Measurements from ENCODE around the gene C5AR1. TPM values are rescaled to one million over a fixed set of nuclear protein-coding genes. Genes with fewer than 3 reads are reported as not detected.

C5AR1 gene
- total RNA-seq, 1 experiment from 2014 or later = 8.5 TPM

DNA sequence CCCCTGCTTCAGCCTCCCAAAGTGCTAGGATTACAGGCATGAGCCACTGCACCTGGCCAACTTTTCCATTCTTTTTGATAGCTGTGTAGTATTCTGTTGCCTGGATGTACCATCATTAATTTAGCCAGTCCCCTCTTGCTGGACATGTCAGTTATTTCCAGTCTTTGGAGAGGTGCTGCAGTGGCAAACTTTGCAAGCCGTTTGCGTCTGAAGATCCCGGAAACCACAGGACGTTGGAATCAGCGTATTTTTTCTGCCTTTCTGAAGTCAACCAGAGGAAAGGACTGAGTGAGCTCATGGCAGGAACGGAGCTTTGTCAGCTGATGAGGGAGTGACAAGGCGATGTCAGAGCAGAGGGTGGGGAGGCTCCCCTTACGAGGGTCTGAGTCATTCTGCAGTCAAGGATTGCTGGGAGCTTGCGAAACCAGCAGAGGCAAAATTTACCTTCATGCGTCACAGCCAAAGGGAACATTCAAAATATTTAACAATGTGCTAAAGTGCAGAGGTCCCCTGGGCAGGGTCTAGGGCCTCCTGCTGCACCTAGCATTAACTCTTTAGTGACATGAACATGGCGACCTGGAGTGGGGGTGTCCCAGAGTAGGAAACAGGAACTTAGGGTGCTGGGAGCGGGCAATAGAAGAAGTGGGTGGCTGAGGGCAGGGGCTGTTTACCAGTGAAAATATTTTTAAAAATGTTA is 5.6 kb downstream of the C5AR1 start:
- no peaks in the 10 kb centered on the region for H3K9me2 ChIP-seq (ENCODE audit: insufficient read depth)
- peak overlapping the region; percentile 40 for H3K4me2 ChIP-seq
- ChIA-PET CTCF (interaction anchor here (0.6 to 1.4 kb wide), 6 partner anchors 29 to 408 kb away, joined by 3 to 7 read pairs (median 4); partner anchors contain the start of gene DHX34), POLR2A (ENCODE audit: unreplicated experiment) (no interaction called here)
- no peak for TF ChIP-seq EZH2 (IDR thresholded peaks at IDR 0.05; ENCODE audit: low read depth)
- TF ChIP-seq, protein P1, sequence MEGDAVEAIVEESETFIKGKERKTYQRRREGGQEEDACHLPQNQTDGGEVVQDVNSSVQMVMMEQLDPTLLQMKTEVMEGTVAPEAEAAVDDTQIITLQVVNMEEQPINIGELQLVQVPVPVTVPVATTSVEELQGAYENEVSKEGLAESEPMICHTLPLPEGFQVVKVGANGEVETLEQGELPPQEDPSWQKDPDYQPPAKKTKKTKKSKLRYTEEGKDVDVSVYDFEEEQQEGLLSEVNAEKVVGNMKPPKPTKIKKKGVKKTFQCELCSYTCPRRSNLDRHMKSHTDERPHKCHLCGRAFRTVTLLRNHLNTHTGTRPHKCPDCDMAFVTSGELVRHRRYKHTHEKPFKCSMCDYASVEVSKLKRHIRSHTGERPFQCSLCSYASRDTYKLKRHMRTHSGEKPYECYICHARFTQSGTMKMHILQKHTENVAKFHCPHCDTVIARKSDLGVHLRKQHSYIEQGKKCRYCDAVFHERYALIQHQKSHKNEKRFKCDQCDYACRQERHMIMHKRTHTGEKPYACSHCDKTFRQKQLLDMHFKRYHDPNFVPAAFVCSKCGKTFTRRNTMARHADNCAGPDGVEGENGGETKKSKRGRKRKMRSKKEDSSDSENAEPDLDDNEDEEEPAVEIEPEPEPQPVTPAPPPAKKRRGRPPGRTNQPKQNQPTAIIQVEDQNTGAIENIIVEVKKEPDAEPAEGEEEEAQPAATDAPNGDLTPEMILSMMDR (conservative IDR thresholded peaks at IDR 0.05) = no peak
- H3K4me1 ChIP-seq (replicated peaks; ENCODE audit: insufficient read depth) = peaks cover 28% of the 10 kb centered on the region
- no TSS peak for BruUV-seq (replicated peaks)
- H3K4me3 ChIP-seq = no peak overlapping the region
- DNase-seq = peak; percentile 80 to 98
- H3K36me3 ChIP-seq (ENCODE audit: low read depth) = no peaks in the 10 kb centered on the region
- H3K9me3 ChIP-seq (ENCODE audit: insufficient read depth, low read depth) = no peaks in the 10 kb centered on the region
- H3F3A ChIP-seq (ENCODE audit: insufficient read depth, low read depth) = peaks cover 35% of the 10 kb centered on the region; the same call in 1 of the 2 replicates
- H3K27me3 ChIP-seq (ENCODE audit: insufficient read depth, low read depth) = no peaks in the 10 kb centered on the region
- no peaks in the 10 kb centered on the region for H4K20me1 ChIP-seq (ENCODE audit: insufficient read depth)
- no peak overlapping the region for H2AFZ ChIP-seq
- H3K27ac ChIP-seq = peak overlapping the region; percentile 70
- no peaks in the 10 kb centered on the region for H3K79me2 ChIP-seq (ENCODE audit: low read depth)
- intact Hi-C loops (cut with micrococcal nuclease; ENCODE audit: unreplicated experiment) = no loop called here

- H4K20me1 ChIP-seq (ENCODE audit: insufficient read depth) = no peaks in the 10 kb centered on the region
- H3K27me3 ChIP-seq (ENCODE audit: insufficient read depth, low read depth) = no peaks in the 10 kb centered on the region
- ChIA-PET POLR2A (ENCODE audit: unreplicated experiment) (no interaction called here), CTCF (interaction anchor here (0.7 kb wide), 1 partner anchor 221 kb away, joined by 3 read pairs; no protein-coding TSS in a partner anchor)
- no peak for DNase-seq
- no TSS peak for BruUV-seq (replicated peaks)
- no peak overlapping the region for H2AFZ ChIP-seq
- H3K4me2 ChIP-seq = no peak overlapping the region
- TF ChIP-seq EZH2 (IDR thresholded peaks at IDR 0.05; ENCODE audit: low read depth) = no peak
- TF ChIP-seq, protein P1 (conservative IDR thresholded peaks at IDR 0.05) = no peak
- H3K27ac ChIP-seq = no peak overlapping the region
- peaks cover 15% of the 10 kb centered on the region for H3K4me1 ChIP-seq (replicated peaks; ENCODE audit: insufficient read depth)
- no peaks in the 10 kb centered on the region for H3K36me3 ChIP-seq (ENCODE audit: low read depth)
- no peaks in the 10 kb centered on the region for H3K79me2 ChIP-seq (ENCODE audit: low read depth)
- intact Hi-C loops (cut with micrococcal nuclease; ENCODE audit: unreplicated experiment) = no loop called here
- H3K9me3 ChIP-seq (ENCODE audit: insufficient read depth, low read depth) = no peaks in the 10 kb centered on the region
- no peak overlapping the region for H3K4me3 ChIP-seq
- H3K9me2 ChIP-seq (ENCODE audit: insufficient read depth) = no peaks in the 10 kb centered on the region
- peaks cover 27% of the 10 kb centered on the region; the same call in 1 of the 2 replicates for H3F3A ChIP-seq (ENCODE audit: insufficient read depth, low read depth)
Measured at GRCh38 chr19:47316513-47316912, 6.9 kb downstream of the C5AR1 start.

DNA sequence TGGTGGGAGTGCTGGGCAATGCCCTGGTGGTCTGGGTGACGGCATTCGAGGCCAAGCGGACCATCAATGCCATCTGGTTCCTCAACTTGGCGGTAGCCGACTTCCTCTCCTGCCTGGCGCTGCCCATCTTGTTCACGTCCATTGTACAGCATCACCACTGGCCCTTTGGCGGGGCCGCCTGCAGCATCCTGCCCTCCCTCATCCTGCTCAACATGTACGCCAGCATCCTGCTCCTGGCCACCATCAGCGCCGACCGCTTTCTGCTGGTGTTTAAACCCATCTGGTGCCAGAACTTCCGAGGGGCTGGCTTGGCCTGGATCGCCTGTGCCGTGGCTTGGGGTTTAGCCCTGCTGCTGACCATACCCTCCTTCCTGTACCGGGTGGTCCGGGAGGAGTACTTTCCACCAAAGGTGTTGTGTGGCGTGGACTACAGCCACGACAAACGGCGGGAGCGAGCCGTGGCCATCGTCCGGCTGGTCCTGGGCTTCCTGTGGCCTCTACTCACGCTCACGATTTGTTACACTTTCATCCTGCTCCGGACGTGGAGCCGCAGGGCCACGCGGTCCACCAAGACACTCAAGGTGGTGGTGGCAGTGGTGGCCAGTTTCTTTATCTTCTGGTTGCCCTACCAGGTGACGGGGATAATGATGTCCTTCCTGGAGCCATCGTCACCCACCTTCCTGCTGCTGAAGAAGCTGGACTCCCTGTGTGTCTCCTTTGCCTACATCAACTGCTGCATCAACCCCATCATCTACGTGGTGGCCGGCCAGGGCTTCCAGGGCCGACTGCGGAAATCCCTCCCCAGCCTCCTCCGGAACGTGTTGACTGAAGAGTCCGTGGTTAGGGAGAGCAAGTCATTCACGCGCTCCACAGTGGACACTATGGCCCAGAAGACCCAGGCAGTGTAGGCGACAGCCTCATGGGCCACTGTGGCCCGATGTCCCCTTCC is 10.5 kb downstream of the C5AR1 start:
- no peaks in the 10 kb centered on the region for H4K20me1 ChIP-seq (ENCODE audit: insufficient read depth)
- H3K27ac ChIP-seq = no peak overlapping the region
- H3K9me3 ChIP-seq (ENCODE audit: insufficient read depth, low read depth) = no peaks in the 10 kb centered on the region
- 0 out of 2 replicates have a peak, but pooled peaks cover under 1% of the 10 kb centered on the region for H3F3A ChIP-seq (ENCODE audit: insufficient read depth, low read depth)
- H3K27me3 ChIP-seq (ENCODE audit: insufficient read depth, low read depth) = no peaks in the 10 kb centered on the region
- H3K36me3 ChIP-seq (ENCODE audit: low read depth) = no peaks in the 10 kb centered on the region
- H3K4me3 ChIP-seq = no peak overlapping the region
- TF ChIP-seq, protein P1 (conservative IDR thresholded peaks at IDR 0.05) = no peak
- no peak for TF ChIP-seq EZH2 (IDR thresholded peaks at IDR 0.05; ENCODE audit: low read depth)
- no peak overlapping the region for H2AFZ ChIP-seq
- no peaks in the 10 kb centered on the region for H3K9me2 ChIP-seq (ENCODE audit: insufficient read depth)
- CTCF ChIA-PET = no interaction called here
- no peak overlapping the region for H3K4me2 ChIP-seq
- POLR2A ChIA-PET (ENCODE audit: unreplicated experiment) = no interaction called here
- no peak for DNase-seq
- no TSS peak for BruUV-seq (replicated peaks)
- intact Hi-C loops (cut with micrococcal nuclease; ENCODE audit: unreplicated experiment) = no loop called here
- H3K79me2 ChIP-seq (ENCODE audit: low read depth) = no peaks in the 10 kb centered on the region
- peaks cover 5% of the 10 kb centered on the region for H3K4me1 ChIP-seq (replicated peaks; ENCODE audit: insufficient read depth)

Data from PC-9 (cell line).